Erythroblast (primary cell): ENCODE results near the gene HOXC13.

Experiments
- GATA1 ChIP-seq: IDR thresholded peaks from 2 replicates; pipeline ENCODE4 v1.6.1; 2011; ENCODE audit warnings: low read depth, mild to moderate bottlenecking, control low read depth, low read length, moderate library complexity
- POLR2A ChIP-seq: IDR thresholded peaks from 2 replicates; pipeline ENCODE4 v1.6.1; 2011; ENCODE audit warnings: mild to moderate bottlenecking, low read length

DNA sequence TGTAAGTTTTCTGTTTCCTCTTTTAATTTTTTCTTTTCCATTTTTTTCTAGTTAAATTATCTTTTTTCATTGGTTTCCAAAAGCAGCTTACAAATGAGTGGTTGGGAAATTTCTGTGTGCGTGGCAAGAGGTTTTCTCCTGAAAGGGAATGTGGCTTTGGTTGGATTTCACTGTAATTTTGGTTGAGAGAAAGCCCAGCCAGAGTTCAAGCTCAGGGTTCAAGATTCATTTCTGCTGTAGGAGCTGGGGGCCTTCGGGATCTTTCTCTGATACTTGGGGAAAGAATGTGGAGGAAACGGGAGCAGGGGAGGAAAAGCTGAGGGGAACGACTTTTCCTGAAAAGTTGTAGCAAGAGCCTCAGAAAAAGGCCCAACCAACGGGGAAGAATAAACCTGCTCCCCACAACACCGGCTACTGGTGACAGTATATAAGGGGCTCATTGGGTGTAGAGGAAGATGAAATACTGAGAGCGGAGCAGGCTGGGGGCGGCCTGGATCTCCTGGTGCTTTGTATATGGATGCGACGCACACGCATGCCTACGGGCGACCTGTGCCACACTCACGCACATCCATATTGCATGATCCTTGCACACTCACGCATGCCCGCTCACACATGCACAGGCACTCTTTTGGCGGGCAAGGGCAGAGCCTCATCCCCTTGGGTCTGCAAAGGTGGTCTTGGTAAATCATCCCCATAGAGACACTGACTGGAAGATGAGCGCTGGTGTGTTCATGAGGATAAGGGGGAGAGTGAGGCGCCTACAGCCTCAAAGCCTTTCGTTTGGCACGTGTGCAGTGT, 48.3 kb downstream of the HOXC13 start:
- TF ChIP-seq POLR2A (no peak), GATA1 (no peak)
